Measurements from ENCODE around the gene LIMCH1.
"Not testable (repeated sequence)": the region's sequence is repeated elsewhere in the genome, so short reads cannot be mapped to it uniquely, and the experiment has no call there.

LIMCH1 gene

DNA sequence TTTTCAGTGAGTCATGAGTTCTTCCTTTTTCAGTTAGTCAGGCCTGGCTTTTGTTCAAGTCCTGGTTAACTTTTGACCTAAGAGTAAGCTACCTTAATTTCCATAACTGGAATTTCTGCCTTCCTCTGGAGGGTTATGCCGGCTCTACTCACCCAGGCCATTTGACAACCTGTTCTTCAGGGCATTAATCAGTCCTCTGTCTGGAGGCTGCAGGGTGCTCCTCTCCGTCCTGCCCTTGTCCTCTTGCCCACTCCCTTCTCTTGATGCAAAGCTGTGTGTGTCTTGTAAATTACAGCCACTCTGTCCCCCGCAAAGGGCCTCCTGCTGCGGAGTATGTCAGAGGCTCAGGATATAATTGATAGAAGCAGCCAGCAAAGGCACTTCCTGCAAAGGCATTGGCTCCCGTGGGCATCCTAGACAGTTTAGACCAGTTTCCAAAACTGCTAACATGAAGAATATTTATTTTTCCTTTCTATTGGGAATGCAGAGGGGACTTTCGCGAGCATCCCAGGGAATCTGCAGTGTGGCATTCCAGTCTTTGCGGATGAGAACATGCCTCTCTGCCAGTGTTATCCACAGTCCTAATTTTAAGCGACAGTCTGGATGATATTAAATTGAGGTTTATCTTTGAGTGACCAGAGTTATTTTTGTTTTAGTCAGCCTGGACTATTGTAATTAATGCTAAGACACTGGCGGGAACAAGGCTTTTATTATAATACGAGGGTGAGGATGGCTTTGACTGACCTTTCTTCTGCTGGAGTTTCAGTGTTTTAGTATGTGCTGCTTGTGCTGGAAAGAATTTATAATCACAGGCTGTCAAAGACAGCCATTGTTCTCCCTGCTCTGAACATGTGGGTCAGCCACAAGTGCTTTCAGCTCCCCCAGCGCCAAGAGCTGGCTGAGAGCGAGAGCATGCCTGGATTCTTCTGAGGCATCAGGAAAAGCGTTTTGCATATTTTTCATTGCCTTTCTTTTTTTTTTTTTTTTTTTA is 74.2 kb downstream of the LIMCH1 start:
- DNase-seq: no peak

DNA sequence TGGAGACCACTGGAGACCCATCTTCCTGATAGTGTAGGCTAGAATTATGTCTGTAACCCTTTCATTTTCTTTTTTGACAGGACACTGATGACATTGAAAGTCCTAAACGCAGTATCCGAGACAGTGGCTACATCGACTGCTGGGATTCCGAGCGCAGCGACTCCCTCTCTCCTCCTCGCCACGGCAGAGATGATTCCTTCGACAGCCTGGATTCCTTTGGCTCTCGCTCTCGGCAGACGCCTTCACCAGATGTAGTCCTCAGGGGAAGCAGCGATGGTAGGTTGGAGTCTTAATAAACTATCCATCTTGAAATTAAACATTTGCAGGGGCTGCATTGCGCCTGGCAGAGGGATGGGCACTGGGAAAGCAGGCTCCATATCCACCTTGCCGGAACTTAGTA is 75.4 kb downstream of the LIMCH1 start:
- no peak for DNase-seq

DNA sequence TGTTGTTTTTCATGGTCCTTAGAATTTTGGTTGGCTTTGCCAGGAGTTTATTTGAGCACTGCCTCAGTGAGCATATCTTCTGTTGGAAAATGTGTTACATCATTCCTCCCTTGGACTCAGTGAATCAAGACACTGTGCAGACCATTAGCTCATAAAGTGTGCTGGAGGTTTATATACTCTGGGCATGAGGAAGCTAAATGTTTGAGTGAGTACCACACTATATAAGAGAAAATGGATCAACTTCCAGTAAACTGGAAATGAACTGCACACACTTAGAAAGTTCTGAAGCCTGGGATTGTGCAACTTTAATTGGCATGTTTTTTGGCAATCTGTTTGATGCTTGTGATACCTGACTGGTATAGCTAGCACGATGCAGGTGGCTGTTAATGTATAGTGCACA is 75.9 kb downstream of the LIMCH1 start:
- no peak for DNase-seq

DNA sequence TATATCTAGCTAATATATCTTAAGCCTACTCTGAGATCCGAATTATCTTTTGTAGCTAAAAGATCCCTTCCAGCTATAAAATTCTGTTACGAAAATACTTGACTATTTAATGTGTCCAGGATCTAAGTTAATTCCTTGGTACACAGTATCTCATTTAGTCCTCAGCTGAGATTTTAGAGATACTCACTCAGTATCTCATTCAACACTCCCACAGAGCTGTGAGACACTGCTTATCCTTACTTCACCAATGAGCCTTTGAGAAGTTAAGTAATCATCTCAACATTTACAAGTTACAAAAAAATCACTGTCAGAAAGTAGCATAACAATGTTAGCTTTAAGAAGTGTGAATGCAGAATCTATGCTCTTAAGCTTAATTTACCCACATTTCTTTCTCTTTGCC is 76.6 kb downstream of the LIMCH1 start:
- DNase-seq: no peak

DNA sequence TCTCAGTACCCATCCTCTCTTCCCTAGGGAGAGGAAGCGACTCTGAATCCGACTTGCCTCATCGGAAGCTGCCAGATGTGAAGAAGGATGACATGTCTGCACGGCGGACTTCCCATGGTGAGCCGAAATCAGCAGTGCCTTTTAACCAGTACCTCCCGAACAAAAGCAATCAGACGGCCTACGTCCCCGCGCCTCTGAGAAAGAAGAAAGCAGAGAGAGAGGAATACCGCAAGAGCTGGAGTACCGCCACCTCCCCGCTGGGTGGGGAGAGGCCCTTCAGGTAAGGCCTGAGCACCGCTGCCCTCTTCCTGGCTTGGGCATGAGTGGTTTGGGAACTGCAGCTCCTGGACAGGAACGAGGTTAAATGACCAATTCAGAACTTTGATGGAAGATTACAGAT is 81.2 kb downstream of the LIMCH1 start:
- DNase-seq: no peak

DNA sequence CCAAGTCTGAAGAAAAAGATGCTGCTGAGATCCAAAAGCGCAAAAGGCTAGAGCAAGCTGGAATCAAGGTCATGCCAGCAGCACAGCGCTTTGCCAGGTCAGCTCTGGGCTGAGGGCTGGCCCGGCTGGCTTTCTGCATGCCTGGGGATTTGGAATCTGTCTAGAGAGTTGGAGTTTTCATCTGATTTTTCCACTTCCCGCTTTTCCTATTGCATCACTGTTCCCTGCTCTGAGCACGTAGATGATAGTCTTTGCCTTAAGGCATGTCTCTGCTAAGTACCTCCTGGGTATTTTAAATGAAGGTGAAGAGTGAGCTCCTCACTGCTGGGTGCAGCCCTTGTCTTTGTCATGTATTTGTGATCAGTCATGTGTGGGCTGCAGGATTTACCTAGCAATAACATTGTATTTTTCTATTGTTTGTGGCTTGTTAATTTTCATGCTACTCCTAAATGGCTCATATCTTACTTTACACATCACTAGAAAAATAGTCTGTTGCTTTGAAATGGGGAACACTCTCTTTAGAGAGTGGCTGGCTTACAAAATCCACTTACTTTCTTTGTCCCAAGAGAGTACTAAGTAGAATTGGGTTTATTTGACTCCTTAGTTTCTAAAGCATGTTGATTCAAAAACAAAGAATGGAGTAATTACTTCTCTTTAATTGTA is 82.8 kb downstream of the LIMCH1 start:
- no peak for DNase-seq

DNA sequence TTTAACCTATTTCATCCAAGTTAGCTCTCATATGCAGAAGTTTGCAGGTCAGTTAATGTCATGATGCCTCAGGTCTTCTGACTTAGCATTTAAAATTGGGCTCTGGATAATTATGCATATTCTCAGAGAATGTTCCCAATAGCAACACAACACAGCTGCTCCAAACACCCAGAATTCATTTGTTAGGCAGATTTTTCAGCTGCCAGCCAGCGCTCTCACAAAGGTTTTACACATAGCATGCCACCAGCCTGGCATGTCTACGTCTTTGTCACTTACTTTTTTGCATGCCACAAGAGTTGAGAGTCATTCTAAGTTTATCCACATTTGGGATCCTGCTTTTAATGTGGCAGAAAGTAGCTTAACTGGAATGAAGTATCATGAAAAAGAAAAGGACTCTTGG is 84.8 kb downstream of the LIMCH1 start:
- no peak for DNase-seq

DNA sequence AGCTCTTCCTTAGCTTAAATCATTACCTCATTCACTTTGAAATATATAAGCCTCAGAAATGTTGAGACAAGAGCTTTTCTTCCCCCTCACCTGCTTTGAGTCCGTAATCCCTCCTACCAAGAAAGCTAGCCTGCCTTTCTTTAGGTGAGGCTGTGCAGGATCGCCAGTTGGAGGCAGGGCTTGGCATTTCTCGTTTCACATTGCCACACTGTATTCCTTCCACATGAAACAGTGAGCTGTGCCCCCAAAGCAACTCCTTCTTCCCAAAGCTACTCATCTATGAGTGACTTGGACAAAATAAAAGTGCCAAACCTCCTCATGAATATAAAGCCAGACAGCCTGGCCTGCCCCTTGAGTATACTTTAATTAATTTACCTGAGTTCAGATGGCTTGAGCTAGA is 86.8 kb downstream of the LIMCH1 start:
- no peak for DNase-seq

DNA sequence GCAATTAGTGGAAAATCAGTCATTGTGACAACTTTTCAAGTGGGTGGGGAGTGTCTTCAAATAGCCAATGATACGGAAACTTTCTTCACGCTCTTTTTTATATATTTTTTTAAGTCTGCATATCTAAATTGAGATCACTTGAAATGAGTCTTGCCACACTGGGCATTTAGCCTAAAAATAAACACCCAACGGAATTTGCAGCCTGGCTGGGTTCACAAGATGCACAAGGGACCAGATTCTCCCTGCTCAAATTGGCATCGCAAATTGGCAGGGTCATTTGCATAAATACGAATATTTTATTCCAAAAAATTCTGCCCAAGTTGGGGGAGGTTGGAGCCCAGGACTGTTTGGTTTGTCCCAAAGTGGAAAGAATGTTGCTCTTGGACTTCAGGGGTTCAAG is 87.6 kb downstream of the LIMCH1 start:
- DNase-seq: no peak

DNA sequence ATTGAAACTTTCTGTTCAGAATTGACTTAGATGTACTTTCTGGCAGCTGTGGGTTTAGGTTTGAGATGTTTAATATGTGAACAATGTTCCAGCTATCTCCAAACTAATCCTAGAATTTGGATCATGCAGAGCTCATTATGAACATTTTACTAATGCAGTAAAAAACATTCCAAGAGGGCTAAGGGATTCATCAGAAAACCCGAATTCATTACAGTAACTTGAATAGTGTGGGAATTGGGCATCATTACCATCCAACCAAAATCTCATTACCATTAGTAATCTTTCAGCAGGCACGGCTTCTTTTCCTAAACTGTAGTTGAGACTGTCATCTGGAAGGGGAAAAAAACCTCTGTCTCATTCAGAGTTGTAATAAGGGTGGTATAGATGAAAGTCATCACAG is 91.0 kb downstream of the LIMCH1 start:
- no peak for DNase-seq

DNA sequence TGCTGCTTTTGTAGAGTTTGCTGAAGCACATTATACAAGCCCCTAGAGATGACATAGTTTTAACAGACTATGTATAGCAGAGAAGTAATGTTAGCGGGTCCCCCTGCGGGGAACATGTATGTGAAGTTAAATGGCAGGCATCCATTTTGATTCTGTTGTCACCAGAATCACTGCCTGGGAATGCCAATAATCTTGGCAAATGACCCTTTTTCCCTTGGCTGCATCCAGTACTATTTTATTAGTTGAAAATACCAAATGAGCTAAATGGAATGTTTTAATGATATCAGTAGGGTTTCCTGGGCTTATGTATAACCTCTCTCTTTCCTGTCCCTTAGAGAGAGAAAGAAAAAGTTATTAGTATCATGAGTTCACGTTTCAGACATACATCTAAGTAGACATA is 93.6 kb downstream of the LIMCH1 start:
- no peak for DNase-seq

DNA sequence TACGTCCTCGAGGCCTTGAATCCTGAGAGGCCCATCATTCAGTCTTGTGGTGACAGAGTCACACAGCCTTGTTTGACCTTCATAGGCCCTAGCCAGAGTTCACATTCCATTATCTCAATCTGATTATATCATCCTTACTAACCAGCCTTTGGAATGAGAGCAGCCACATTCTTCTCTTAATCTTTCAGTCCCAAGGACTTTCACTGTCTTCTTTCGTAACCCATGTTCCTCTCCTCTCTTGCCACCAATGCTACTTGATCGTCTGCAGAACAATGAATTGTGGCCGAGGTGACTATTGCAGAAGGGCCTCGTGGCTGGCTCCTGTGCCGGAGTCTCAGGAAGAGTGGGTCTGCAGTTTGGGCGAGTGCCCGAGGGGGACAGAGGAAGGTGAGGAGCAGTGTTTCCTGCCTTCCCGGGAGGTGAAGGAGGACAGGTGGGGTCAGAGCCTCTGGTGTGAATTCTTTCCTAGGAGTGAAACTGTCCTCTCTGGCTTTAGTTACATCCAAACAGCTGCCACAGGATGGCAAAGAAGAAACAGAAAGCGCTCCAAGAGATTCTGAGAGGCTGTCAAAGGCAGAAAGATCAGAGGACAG is 94.6 kb downstream of the LIMCH1 start:
- no peak for DNase-seq

DNA sequence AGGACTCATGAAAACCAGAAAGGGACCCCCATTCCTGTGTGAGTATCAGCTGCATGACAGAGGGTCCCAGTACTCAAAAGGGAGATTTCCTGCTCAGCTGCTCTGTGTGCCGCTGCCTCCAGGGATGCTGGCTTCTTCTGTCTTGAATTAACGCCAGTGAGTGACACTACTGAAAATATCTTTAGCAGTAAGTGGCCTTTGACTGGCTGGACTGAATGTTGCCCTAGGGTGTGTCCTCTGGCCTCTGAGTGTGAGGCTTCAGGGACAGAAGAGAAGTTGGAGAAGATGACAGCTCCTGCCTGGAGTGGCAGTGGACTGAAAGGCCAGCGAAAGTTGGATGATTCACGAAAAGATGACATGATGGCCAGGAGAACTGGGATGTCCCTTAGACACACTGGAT is 95.4 kb downstream of the LIMCH1 start:
- DNase-seq: no peak

DNA sequence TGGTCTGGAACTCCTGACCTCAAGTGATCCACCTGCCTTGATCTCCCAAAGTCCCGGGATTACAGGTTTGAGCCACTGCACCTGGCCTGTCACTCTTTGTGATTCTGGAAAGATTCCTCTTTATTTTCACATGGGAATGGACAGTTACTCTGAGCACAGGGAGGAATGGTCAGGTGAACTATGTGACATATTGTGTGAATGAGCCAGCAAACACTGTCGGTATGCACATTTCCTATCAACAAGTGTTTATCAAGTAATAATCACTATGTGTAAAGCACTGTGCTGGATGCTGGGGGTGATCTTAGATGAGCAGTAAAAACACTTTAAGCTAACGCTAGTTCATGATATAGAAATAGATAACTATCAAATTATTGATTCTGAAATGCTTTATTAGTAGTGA is 97.5 kb downstream of the LIMCH1 start:
- no peak for DNase-seq

DNA sequence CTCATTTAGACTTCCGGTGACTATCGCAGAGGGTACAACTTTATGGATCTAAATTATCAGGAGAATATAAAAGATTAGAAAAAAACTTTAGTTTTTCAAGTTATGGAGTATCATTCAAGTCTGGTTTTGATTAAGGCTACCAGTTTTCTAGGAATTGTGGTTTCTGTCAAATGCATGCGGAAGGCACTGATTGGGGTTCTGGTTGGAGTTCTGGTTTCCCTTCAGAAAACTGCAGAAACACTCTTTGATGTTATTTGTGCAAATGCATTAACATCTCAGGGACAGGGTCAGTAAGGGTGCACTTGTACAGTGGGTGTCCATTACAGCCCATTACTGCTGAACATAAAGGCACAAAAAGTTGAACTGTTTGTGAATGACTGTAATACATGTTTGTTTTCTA is 100.2 kb downstream of the LIMCH1 start:
- no peak for DNase-seq

DNA sequence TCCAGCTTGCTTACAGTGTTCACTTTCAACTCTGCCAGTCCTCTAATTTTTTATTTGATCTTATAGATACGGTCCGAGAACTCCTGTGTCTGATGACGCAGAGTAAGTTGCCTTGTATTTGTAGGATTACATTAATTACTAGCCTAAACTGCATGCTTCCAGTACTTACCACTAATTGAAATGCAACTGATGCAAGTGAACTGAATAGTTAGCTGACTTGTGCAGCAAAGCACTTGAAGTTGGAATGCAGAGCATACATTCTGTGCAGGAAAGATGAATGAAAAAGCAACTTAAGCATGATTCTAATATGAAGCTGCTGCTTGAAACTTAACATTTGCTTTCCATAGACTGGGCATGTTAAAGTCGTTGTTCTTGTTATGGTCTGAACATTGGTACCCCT is 100.9 kb downstream of the LIMCH1 start:
- no peak for DNase-seq

DNA sequence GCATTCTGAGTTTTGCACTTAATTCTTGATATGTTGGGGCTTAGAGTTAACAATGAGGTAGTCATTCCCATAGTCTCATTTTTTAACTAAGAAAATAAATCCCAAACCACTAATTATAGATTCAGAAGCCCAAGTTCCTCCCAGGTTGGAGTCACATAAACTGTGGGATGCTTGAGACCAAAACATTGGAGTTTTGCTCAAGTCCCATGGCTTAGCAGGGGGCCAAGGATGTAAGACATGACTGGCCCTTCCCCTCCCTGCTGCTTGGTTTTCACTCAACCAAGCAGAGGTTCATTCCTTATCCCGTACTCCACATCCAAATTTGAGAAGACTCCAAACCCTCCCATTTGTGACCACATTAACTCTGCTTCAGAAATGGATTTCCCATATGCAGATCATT is 101.3 kb downstream of the LIMCH1 start:
- DNase-seq: no peak

DNA sequence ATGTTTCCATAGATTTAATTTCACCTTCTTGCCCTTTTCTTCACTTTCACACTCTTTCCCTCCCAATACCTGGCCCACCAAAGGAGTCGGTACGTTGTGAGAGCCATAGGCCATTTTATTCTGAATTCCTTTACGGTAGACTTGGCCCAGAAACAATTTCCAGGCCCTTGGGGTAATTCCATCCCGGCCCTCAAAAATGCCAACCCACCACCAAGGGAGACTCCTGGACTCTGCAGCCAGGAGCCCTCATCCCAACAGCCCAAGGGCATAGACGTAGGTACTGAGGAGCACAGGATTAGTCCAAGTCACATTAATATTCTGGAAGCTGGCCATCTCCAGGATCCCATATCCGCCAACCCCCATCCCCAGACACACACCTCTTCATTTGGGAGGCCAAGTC is 102.9 kb downstream of the LIMCH1 start:
- no peak for DNase-seq

DNA sequence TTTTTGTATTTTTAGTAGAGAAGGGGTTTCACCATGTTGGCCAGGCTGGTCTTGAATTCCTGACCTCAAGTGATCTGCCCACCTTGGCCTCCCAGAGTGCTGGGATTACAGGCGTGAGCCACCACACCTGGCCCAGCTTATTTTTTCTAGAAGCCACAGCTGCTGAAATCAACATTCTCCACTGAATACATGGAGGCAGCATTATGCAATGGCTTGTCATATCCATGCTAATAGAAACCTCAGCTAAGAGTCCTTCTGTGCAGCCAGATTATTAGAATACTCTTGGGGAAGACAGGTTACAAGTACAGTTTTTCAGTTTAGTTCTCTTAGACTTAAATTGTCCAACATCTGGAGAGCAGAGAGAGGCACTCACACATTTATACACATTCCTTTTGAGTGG is 104.8 kb downstream of the LIMCH1 start:
- not testable (repeated sequence) for DNase-seq

DNA sequence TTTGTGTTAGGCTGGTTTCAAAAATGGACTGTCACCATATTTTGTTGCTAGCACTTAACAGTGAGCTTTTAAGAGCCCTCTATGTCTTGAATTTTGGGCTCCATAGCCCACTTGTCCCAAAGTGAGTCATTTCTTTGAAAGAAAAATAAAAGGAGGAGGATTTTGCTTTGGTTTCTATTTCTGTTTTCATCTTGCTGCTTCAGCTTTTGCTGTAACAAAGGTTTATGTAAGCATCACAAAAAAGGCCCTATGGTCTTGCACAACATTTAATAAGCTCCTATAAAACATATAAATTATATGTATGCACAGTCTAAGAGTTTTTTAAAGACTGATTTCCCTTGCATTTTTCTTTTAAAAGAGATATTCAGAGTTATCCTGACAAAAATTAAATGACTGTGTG is 105.4 kb downstream of the LIMCH1 start:
- no peak for DNase-seq

DNA sequence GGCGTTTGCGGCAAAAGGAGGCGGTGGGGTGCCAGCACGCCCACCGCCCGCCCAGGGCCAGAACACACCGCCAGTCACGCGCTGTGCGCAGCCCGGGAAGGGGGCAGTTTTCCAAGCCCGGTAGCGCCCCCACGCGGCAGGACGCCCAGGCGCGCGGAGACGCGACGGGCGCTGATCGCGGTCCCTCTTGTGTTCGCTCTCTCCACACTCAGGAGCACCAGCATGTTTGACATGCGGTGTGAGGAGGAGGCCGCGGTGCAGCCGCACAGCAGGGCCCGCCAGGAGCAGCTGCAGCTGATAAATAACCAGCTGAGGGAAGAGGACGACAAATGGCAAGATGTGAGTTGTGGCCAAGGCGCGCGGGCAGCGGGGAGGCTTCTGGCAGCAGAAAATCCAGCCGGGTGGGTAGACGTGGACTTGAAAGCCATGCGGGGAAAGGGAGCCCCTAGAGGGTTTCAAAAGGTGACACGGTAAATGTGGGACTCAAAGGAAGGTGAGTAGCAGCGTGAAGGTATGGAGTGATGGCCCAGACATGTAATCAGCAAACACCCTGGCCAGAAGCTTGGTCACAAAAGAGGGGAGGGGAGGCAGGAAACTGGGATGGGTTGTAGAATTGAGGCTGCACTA is 106.4 kb downstream of the LIMCH1 start:
- DNase-seq: no peak

DNA sequence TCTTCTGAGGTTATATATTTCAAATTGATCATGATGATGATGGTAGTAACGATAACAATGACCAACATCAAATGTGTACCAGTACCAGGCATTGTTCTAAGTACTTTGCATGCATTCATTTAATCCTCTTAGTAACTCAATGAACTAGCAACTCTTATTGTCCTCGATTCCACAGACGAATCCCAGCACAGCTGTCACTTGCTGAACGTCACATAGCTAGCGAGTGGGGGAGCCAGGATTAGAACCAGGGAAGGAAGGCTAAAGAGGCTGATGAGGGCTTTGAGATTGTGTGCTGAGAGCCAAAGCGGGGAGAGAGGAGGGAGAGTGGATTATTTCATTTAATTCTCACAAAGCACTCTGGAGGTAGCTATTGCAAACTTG is 106.9 kb downstream of the LIMCH1 start:
- DNase-seq: no peak

DNA sequence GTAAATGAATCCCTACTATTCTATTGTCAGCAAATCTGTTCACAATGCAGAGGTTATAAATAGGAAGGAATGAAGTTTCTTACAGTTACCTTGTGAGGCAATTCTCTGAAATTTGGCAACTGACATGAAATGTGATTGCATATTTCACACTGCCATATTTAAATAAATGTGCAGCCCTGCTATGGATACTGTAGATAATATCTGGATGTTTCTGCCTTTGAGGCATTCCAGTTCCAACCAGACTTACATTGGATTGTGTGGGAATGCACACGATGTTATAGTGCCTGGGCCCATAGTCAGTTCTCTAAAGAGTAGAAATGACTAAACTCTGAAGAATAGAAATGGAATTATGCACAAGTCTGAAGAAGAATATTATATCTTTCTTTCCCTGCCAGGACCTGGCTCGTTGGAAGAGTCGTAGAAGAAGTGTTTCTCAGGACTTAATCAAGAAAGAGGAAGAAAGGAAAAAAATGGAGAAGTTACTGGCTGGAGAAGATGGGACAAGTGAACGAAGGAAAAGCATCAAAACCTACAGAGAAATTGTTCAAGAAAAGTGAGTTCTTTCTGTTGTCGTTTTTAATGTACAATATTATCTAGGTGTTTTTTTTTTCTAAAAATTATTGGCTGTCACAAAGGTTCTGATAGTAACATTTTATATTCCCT is 107.9 kb downstream of the LIMCH1 start:
- DNase-seq: no peak

Measured in activated CD4-positive, alpha-beta T cell treated with anti-CD3 and anti-CD28 coated beads for 4 hours (primary cell).